Measurements from ENCODE around the gene EMX2. TPM values are rescaled to one million over a fixed set of nuclear protein-coding genes. Genes with fewer than 3 reads are reported as not detected.

The EMX2 gene
- total and polyA plus RNA-seq, 2 donors (not counting 3 experiments of a cell fraction or from before 2014, with no cell fraction given), result not detected

DNA sequence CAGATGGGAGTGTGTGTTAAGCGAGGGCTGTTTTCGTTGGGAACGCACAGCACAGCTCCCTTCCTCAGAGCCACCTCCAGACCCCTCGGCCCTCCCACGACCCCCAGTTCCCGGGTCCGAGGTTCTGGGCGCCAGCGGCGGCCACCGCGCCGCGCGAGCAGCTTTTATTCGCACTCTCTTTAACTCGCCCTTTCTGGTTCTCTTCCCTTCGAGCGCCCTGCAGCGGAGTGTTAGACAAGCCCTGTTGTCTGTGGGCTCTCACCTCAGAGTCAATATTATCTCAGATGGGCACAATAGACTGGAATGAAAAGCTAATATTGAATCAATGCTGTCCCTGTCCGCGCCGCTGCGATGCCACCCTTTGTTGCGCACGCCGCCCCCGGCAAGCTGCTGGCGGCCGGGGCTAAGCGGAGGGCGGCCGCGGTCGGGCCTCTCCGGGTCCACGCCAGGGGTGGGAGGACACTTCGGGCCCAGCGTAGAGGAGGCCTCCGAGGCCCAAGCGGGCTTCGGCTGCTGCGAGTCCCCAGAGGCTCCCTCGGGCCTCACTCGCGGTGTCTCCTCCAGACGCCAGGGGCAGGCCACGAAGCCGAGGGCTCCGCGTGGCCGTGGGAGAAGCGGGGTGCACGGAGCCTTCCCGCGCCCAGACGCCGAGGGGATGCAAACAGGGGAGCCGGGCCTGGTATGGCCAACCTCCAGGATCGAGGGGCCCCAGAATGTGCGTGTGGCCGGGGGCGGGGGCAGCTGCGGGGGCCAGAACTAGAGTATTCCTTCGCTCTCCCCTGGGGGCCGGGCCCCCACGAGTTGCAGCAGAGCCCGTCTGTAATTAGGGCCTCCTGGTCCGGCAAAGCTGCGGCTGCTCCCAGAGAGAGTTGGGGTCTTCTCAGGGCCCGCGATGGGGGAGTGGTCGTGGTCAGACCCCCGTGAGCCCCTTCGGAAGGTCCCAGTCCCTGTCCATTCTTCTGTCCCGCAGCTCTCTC lies 7.9 kb upstream of the EMX2 start:
- Histone ChIP-seq H3K9ac (replicated peaks; ENCODE audit: extremely low read depth, insufficient read depth, low read length) (no peak overlapping the region), H2AFZ (ENCODE audit: low read depth, low read length) (no peak overlapping the region), H3K4me1 (ENCODE audit: control insufficient read depth, extremely low read depth, insufficient read depth, low read length) (no peaks in the 10 kb centered on the region), H3K27me3 (ENCODE audit: control insufficient read depth in 2 of 2, insufficient read depth in 2 of 2, low read length in 2 of 2) (peaks cover 83 to 89% of the 10 kb centered on the region in 2 experiments), H3K4me2 (ENCODE audit: insufficient read depth, low read length) (no peak overlapping the region), H3K4me3 (replicated peaks in 1 of 3; ENCODE audit: insufficient read depth in 1 of 3, low read depth in 1 of 3, low read length in 3 of 3) (no peak overlapping the region), H3K9me3 (replicated peaks; ENCODE audit: control insufficient read depth, insufficient read depth, low read length) (no peaks in the 10 kb centered on the region), H4K20me1 (replicated peaks; ENCODE audit: control insufficient read depth, extremely low read depth, insufficient read depth, low read length) (no peaks in the 10 kb centered on the region), H3K9me1 (replicated peaks; ENCODE audit: control insufficient read depth, extremely low read depth, insufficient read depth, low read length) (no peaks in the 10 kb centered on the region), H3K79me2 (ENCODE audit: control insufficient read depth, insufficient read depth, low read length) (no peaks in the 10 kb centered on the region), H3K36me3 (ENCODE audit: control insufficient read depth in 2 of 2, extremely low read depth in 1 of 2, insufficient read depth in 2 of 2, low read length in 2 of 2) (no peaks in the 10 kb centered on the region), H3K27ac (ENCODE audit: insufficient read depth, low read depth, low read length) (no peak overlapping the region)
- dilution Hi-C loops (cut with MboI; ENCODE audit: extremely low pct_ligation_motif_present, low sequenced_read_pairs) (no loop called here), intact Hi-C loops (cut with micrococcal nuclease) (loop anchor here (5.0 kb wide), 1 partner anchor 808 kb away; the partner anchor contains the start of gene FAM204A)
- CTCF ChIA-PET, result interaction anchor here (0.7 to 3.5 kb wide), 4 partner anchors 12 to 725 kb away, joined by 3 to 19 read pairs (median 5); no protein-coding TSS in a partner anchor
- FAIRE-seq (no peak), DNase-seq (ENCODE audit: low read depth, low spot score) (no peak)
- BruUV-seq (replicated peaks), result no TSS peak
- no peak for TF ChIP-seq FOS (IDR thresholded peaks at IDR 0.05; ENCODE audit: borderline replicate concordance, insufficient read depth, low read length)
- peak; percentile 89 for TF ChIP-seq EZH2 (IDR thresholded peaks at IDR 0.05; ENCODE audit: borderline replicate concordance, low read depth, low read length, severe bottlenecking)
- POLR2A ChIA-PET, result no interaction called here

DNA sequence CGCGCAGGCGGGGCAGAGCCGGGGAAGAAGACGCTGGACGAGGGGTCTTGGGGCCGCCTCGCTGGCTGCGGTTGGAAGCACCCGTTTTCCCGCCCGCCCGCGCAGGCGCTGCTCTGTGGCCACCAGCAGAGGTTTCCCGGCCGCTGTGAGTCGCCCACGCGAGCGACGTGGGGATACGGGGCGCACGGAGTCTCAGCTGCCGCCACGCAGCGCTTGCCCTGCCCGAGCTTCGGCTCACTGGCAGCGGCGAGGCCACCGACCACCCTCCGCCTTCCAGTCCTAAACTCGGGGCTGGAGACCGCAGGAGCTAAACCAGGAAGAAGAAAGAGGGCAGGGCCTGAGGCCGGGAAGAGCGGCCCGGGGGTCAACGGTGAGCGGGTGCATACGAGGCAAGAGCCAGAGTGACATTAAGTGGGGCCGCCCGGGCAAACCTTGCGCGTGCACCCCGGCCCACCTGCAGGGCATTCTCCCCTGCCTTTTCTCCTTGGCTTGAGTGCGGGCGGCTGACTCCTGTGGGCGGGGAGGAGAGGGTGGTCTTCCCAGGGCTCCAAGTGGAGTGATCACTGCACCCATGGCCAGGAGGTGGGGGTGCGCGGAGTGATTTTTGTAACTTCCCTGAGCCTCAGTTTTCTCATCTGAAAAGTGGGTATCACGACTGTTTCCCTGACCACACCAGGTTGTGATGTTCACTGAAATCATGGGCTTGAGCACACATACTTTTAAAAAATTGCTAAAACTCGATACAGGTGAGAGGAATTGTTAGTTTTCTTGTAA lies 7.1 kb upstream of the EMX2 start:
- no peaks in the 10 kb centered on the region for H3K36me3 ChIP-seq (ENCODE audit: control insufficient read depth in 2 of 2, extremely low read depth in 1 of 2, insufficient read depth in 2 of 2, low read length in 2 of 2)
- ChIA-PET POLR2A (interaction anchor here (0.6 kb wide), 1 partner anchor 121 kb away, joined by 4 read pairs; no protein-coding TSS in a partner anchor), CTCF (interaction anchor here (1.2 to 3.5 kb wide), 3 partner anchors 11 to 319 kb away, joined by 3 to 19 read pairs (median 7); no protein-coding TSS in a partner anchor)
- H3K9me1 ChIP-seq (replicated peaks; ENCODE audit: control insufficient read depth, extremely low read depth, insufficient read depth, low read length), result no peaks in the 10 kb centered on the region
- DNase-seq (ENCODE audit: low read depth, low spot score), result no peak
- no peak overlapping the region for H3K4me2 ChIP-seq (ENCODE audit: insufficient read depth, low read length)
- H4K20me1 ChIP-seq (replicated peaks; ENCODE audit: control insufficient read depth, extremely low read depth, insufficient read depth, low read length), result no peaks in the 10 kb centered on the region
- H3K79me2 ChIP-seq (ENCODE audit: control insufficient read depth, insufficient read depth, low read length), result no peaks in the 10 kb centered on the region
- H3K9ac ChIP-seq (replicated peaks; ENCODE audit: extremely low read depth, insufficient read depth, low read length), result no peak overlapping the region
- TF ChIP-seq EZH2 (IDR thresholded peaks at IDR 0.05; ENCODE audit: borderline replicate concordance, low read depth, low read length, severe bottlenecking) (peak; percentile 80), FOS (IDR thresholded peaks at IDR 0.05; ENCODE audit: borderline replicate concordance, insufficient read depth, low read length) (no peak)
- H3K27ac ChIP-seq (ENCODE audit: insufficient read depth, low read depth, low read length), result no peak overlapping the region
- no peak for FAIRE-seq
- no TSS peak for BruUV-seq (replicated peaks)
- H3K9me3 ChIP-seq (replicated peaks; ENCODE audit: control insufficient read depth, insufficient read depth, low read length), result no peaks in the 10 kb centered on the region
- H3K4me1 ChIP-seq (ENCODE audit: control insufficient read depth, extremely low read depth, insufficient read depth, low read length), result no peaks in the 10 kb centered on the region
- intact Hi-C loops (cut with micrococcal nuclease), result loop anchor here (2.0 to 5.0 kb wide), 4 partner anchors 93 to 923 kb away; partner anchors contain the start of genes FAM204A and RAB11FIP2
- H2AFZ ChIP-seq (ENCODE audit: low read depth, low read length), result no peak overlapping the region
- H3K27me3 ChIP-seq (ENCODE audit: control insufficient read depth in 2 of 2, insufficient read depth in 2 of 2, low read length in 2 of 2), result peaks cover 88 to 96% of the 10 kb centered on the region in 2 experiments
- H3K4me3 ChIP-seq (replicated peaks in 1 of 3; ENCODE audit: insufficient read depth in 1 of 3, low read depth in 1 of 3, low read length in 3 of 3), result no peak overlapping the region
- dilution Hi-C loops (cut with MboI; ENCODE audit: extremely low pct_ligation_motif_present, low sequenced_read_pairs), result no loop called here
